H1 (cell line): ENCODE data around the gene TAF3. TPM values are rescaled to one million over a fixed set of nuclear protein-coding genes. Genes with fewer than 3 reads are reported as not detected.

Experiments
- CTCF ChIA-PET: fragments of 300-600 bp; sonication (Branson Sonifier 250); formaldehyde crosslinking; loops from one replicate; lab custom pipeline; 2021; ENCODE audit not compliant: partially characterized antibody; lab: Charles Lee
- POLR2A ChIA-PET: fragments of 300-600 bp; sonication (Branson Sonifier 250); formaldehyde crosslinking; loops from one replicate; lab custom pipeline; 2021; ENCODE audit warnings: inconsistent platforms; ENCODE audit not compliant: partially characterized antibody; lab: Charles Lee
- DNase-seq, 2 experiments: peaks; one replicate each; pipeline versions ENCODE4 v3.0.0 to v3.0.0-alpha.2; 2010 to 2022; ENCODE audit warnings: low spot score in 2 of 2, low read depth in 1 of 2, mixed read lengths in 1 of 2
- FAIRE-seq: peaks from 2 replicates; lab custom pipeline; 2011; peaks lifted over from hg19 to GRCh38; lab: Jason Lieb, UNC
- H2AFZ ChIP-seq: 2 replicates; pipeline ENCODE4 v1.8.1; 2012; ENCODE audit warnings: low read length, inconsistent platforms
- H2AK5ac ChIP-seq: 2 replicates; pipeline ENCODE4 v1.6.1; 2013; ENCODE audit warnings: low read depth, low read length
- H2BK120ac ChIP-seq: replicated peaks from 2 replicates; pipeline ENCODE3; 2013; ENCODE audit warnings: low read depth, low read length, inconsistent platforms
- H2BK12ac ChIP-seq: 2 replicates; pipeline ENCODE4 v1.6.1; 2013; ENCODE audit warnings: low read depth, low read length
- H2BK15ac ChIP-seq: 2 replicates; pipeline ENCODE4 v1.6.1; 2013; ENCODE audit warnings: low read length
- H2BK20ac ChIP-seq: 2 replicates; pipeline ENCODE4 v1.6.1; 2013; ENCODE audit warnings: low read length
- H2BK5ac ChIP-seq: 2 replicates; pipeline ENCODE4 v1.6.1; 2013; ENCODE audit warnings: low read depth, low read length
- H3K14ac ChIP-seq: 2 replicates; pipeline ENCODE4 v1.6.1; 2013; ENCODE audit warnings: inconsistent platforms; ENCODE audit not compliant: insufficient read length
- H3K18ac ChIP-seq: 2 replicates; pipeline ENCODE4 v1.6.1; 2013; ENCODE audit warnings: low read length; ENCODE audit errors: extremely low read depth
- H3K23ac ChIP-seq: 2 replicates; pipeline ENCODE4 v1.6.1; 2013; ENCODE audit warnings: inconsistent platforms; ENCODE audit not compliant: insufficient read length
- H3K23me2 ChIP-seq: 2 replicates; pipeline ENCODE4 v1.6.1; 2013; ENCODE audit warnings: low read depth, low read length
- H3K27ac ChIP-seq: 2 replicates; pipeline ENCODE4 v1.6.1; 2011; ENCODE audit warnings: low read depth, low read length, inconsistent platforms
- H3K27me3 ChIP-seq, 4 experiments: replicated peaks in 1 of 4; 1 replicate in 1 of 4; 2 replicates in 3 of 4; pipeline versions ENCODE4 v1.6.1 to v1.8.1; 2011 to 2013; ENCODE audit warnings: low read length in 3 of 4, mild to moderate bottlenecking in 3 of 4, inconsistent platforms in 2 of 4, mixed read lengths in 2 of 4, moderate library complexity in 1 of 4; ENCODE audit not compliant: control insufficient read depth in 3 of 4, insufficient read depth in 3 of 4; ENCODE audit errors: extremely low read depth in 1 of 4
- H3K36me3 ChIP-seq, 4 experiments: 2 replicates each; pipeline versions ENCODE4 v1.6.1 to v1.8.1; 2011 to 2013; ENCODE audit warnings: mild to moderate bottlenecking in 4 of 4, low read length in 3 of 4, moderate library complexity in 2 of 4, control low read depth in 1 of 4, inconsistent platforms in 1 of 4; ENCODE audit not compliant: insufficient read depth in 4 of 4, control insufficient read depth in 2 of 4
- H3K4ac ChIP-seq: replicated peaks from 2 replicates; pipeline ENCODE3; 2013; ENCODE audit warnings: low read length, low read depth, mixed read lengths, inconsistent platforms; ENCODE audit not compliant: insufficient read length
- H3K4me1 ChIP-seq, 4 experiments: replicated peaks in 1 of 4; 1 replicate in 1 of 4; 2 replicates in 3 of 4; pipeline versions ENCODE4 v1.6.1 to v1.8.1; 2011 to 2013; ENCODE audit warnings: low read length in 3 of 4, inconsistent platforms in 2 of 4, mixed read lengths in 1 of 4; ENCODE audit not compliant: insufficient read depth in 4 of 4, control insufficient read depth in 3 of 4
- H3K4me2 ChIP-seq, 2 experiments: 2 replicates each; pipeline versions ENCODE4 v1.6.1 to v1.8.1; 2011 to 2013; ENCODE audit warnings: low read depth in 2 of 2, low read length in 2 of 2, control low read depth in 1 of 2, inconsistent platforms in 1 of 2, mild to moderate bottlenecking in 1 of 2; ENCODE audit not compliant: insufficient read depth in 1 of 2
- H3K4me3 ChIP-seq, 4 experiments: fragments of 200-600, 300-600 bp in 1 of 4; sonication (generic), shearing (Covaris generic), sonication (Bioruptor Twin) in 1 of 4; 2 replicates each; pipeline versions ENCODE4 v1.5.1 to v1.8.1; 2011 to 2016; ENCODE audit warnings: low read length in 4 of 4, low read depth in 3 of 4, control low read depth in 2 of 4, inconsistent platforms in 2 of 4, mild to moderate bottlenecking in 2 of 4, mixed read lengths in 1 of 4, moderate library complexity in 1 of 4; ENCODE audit not compliant: insufficient read depth in 2 of 4; ENCODE audit errors: extremely low read depth in 1 of 4
- H3K56ac ChIP-seq: replicated peaks from 2 replicates; pipeline ENCODE3; 2013; ENCODE audit warnings: low read depth, mild to moderate bottlenecking, mixed read lengths, low read length, inconsistent platforms; ENCODE audit not compliant: insufficient read length
- H3K79me1 ChIP-seq: 2 replicates; pipeline ENCODE4 v1.6.1; 2013; ENCODE audit warnings: low read depth, low read length, control low read depth
- H3K79me2 ChIP-seq, 2 experiments: 2 replicates each; pipeline versions ENCODE4 v1.6.1 to v1.8.1; 2012 to 2013; ENCODE audit warnings: low read length in 2 of 2, mild to moderate bottlenecking in 2 of 2, inconsistent platforms in 1 of 2; ENCODE audit not compliant: insufficient read depth in 2 of 2, control insufficient read depth in 1 of 2
- H3K9ac ChIP-seq, 4 experiments: replicated peaks in 1 of 4; 1 replicate in 1 of 4; 2 replicates in 3 of 4; pipeline versions ENCODE4 v1.6.1 to v1.8.1; 2011 to 2013; ENCODE audit warnings: low read depth in 3 of 4, low read length in 3 of 4, control low read depth in 2 of 4, mild to moderate bottlenecking in 2 of 4, moderate library complexity in 2 of 4, inconsistent platforms in 1 of 4; ENCODE audit errors: extremely low read depth in 1 of 4
- H3K9me3 ChIP-seq, 2 experiments: 2 replicates each; pipeline versions ENCODE4 v1.6.1 to v1.8.1; 2012 to 2013; ENCODE audit warnings: mild to moderate bottlenecking in 2 of 2, moderate library complexity in 2 of 2, control low read depth in 1 of 2, inconsistent platforms in 1 of 2, low read depth in 1 of 2, low read length in 1 of 2, mixed read lengths in 1 of 2; ENCODE audit not compliant: insufficient read depth in 2 of 2
- H4K20me1 ChIP-seq, 2 experiments: replicated peaks in 1 of 2; 2 replicates each; pipeline versions ENCODE3 to v1.8.1; 2011 to 2013; ENCODE audit warnings: inconsistent platforms in 2 of 2, low read length in 2 of 2, mild to moderate bottlenecking in 1 of 2; ENCODE audit not compliant: insufficient read depth in 2 of 2, control insufficient read depth in 1 of 2
- H4K5ac ChIP-seq: 2 replicates; pipeline ENCODE4 v1.6.1; 2013; ENCODE audit warnings: low read length, low read depth, mixed read lengths, inconsistent platforms; ENCODE audit not compliant: insufficient read length
- H4K8ac ChIP-seq: 2 replicates; pipeline ENCODE4 v1.8.0; 2013; ENCODE audit warnings: mild to moderate bottlenecking, moderate library complexity, low read length, inconsistent platforms; ENCODE audit not compliant: insufficient read depth; ENCODE audit errors: extremely low read depth
- H4K91ac ChIP-seq: replicated peaks from 2 replicates; pipeline ENCODE3; 2013; ENCODE audit warnings: low read length, mixed read lengths, inconsistent platforms; ENCODE audit not compliant: insufficient read length
- MAFK ChIP-seq: IDR thresholded peaks from 2 replicates; pipeline ENCODE4 v1.6.1; 2012; ENCODE audit warnings: low read depth, mild to moderate bottlenecking, improper control_type of control experiment, low read length
- PHF8 ChIP-seq: fragments of 200-600 bp; sonication (generic); conservative IDR thresholded peaks from 2 replicates; pipeline ENCODE4 v1.7.1; 2012; ENCODE audit warnings: low read depth, mild to moderate bottlenecking, inconsistent platforms, low read length, moderate library complexity
- SP2 ChIP-seq: IDR thresholded peaks from 2 replicates; pipeline ENCODE4 v1.6.1; 2012; ENCODE audit warnings: mild to moderate bottlenecking, low read length, inconsistent platforms
- WGBS, 2 experiments: shearing (Covaris generic) in 1 of 2; methylation state at CpG; one replicate each; pipeline versions ENCODE4 v1.1.6 to v1.1.7; 2013 to 2015; ENCODE audit warnings: low lambda C conversion rate in 2 of 2, mixed read lengths in 2 of 2, inconsistent platforms in 1 of 2, low coverage in 1 of 2, missing lambda C conversion rate in 1 of 2; ENCODE audit not compliant: insufficient replicate concordance in 2 of 2, insufficient coverage in 1 of 2, insufficient read length in 1 of 2; ENCODE audit errors: extremely low coverage in 1 of 2, missing lambda C conversion rate in 1 of 2; 5-methylcytosine and 5-hydroxymethylcytosine counted together
- polyA plus RNA-seq, 7 experiments: library from polyadenylated mRNA; depleted of rRNA in 3 of 7; stranded (reverse) in 5 of 7; unstranded in 2 of 7; fragments of >200 nt in 5 of 7; fragments of 200-250 nt in 2 of 7; gene quantifications; 1 replicate in 5 of 7; 2 replicates in 1 of 7; 4 replicates in 1 of 7; pipeline versions ENCODE4 v1.2.1 to v1.2.3, GENCODE V29; 2011 to 2013; ENCODE audit warnings: missing spikeins in 2 of 7, mixed read lengths in 2 of 7
- total RNA-seq: library from RNA; stranded (reverse); fragmentation: NEBNext Ultra II Directional; extraction: Animal tissue kit (Norgen Biotek cat#: 25700); gene quantifications from 2 replicates; pipeline ENCODE4 v1.2.1, GENCODE V29; 2021

TAF3 gene
- total and polyA plus RNA-seq, 2 of the 8 experiments (the other 6 are each of a cell fraction or from before 2014, with no cell fraction given), result 1.5 to 11.2 TPM

DNA sequence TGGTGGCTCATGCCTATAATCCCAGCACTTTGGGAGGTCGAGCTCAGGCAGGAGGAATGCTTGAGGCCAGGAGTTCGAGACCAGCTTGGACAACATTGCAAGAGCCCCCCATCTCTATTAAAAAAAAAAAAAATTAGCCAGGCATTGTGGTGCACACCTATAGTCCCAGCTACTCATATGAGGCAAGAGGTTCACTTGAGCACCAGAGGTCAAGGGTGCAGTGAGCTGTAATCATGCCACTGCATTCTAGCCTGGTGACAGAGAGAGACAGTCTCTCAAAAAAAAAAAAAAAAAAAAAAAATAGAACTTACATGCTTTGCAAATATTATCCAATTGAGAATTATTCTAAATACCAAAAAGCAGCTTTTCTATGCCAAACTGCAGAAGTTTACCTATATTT, 41.5 kb upstream of the TAF3 start:
- peaks cover 0 to 6% of the 10 kb centered on the region in 2 experiments; a peak in 2 of 4 replicates for H3K79me2 ChIP-seq
- POLR2A ChIA-PET, result interaction anchor here (0.6 to 2.0 kb wide), 3 partner anchors 10 to 20 kb away, joined by 3 to 7 read pairs (median 7); partner anchors contain the start of genes ATP5F1C and KIN
- H4K8ac ChIP-seq, result no peak overlapping the region
- no peaks in the 10 kb centered on the region for H3K9me3 ChIP-seq
- H2BK15ac ChIP-seq, result no peak overlapping the region
- no peak overlapping the region for H3K14ac ChIP-seq
- H3K27ac ChIP-seq, result no peak overlapping the region
- no peak overlapping the region for H2BK5ac ChIP-seq
- DNase-seq (no peak), FAIRE-seq (no peak)
- H3K27me3 ChIP-seq, result no peaks in the 10 kb centered on the region
- H2BK12ac ChIP-seq, result no peak overlapping the region
- H3K23me2 ChIP-seq, result no peaks in the 10 kb centered on the region
- no peak overlapping the region for H2BK120ac ChIP-seq
- no peak overlapping the region for H3K56ac ChIP-seq
- peaks cover 7 to 51% (median 24%) of the 10 kb centered on the region in 4 experiments for H3K36me3 ChIP-seq
- no peak overlapping the region for H3K4me3 ChIP-seq
- no peak overlapping the region for H4K5ac ChIP-seq
- H4K20me1 ChIP-seq, result peaks cover 0 to 4% of the 10 kb centered on the region in 2 experiments
- no peak overlapping the region for H3K18ac ChIP-seq
- no peak overlapping the region for H2AFZ ChIP-seq
- H2AK5ac ChIP-seq, result no peak overlapping the region
- H3K9ac ChIP-seq, result no peak overlapping the region
- no peak overlapping the region for H2BK20ac ChIP-seq
- H3K4ac ChIP-seq, result no peak overlapping the region
- CTCF ChIA-PET, result interaction anchor here (0.5 to 2.0 kb wide), 3 partner anchors 19 to 251 kb away, joined by 3 to 7 read pairs (median 4); no protein-coding TSS in a partner anchor
- no peaks in the 10 kb centered on the region for H3K79me1 ChIP-seq
- 100% methylated on average over 2 of the region's 2 CpGs; no CpG with 5 or more reads in 1 of the 2 experiments for WGBS, 2 experiments
- TF ChIP-seq PHF8, result no peak
- TF ChIP-seq MAFK, result no peak
- TF ChIP-seq SP2, result no peak
- H3K4me1 ChIP-seq, result no peaks in the 10 kb centered on the region
- H3K4me2 ChIP-seq, result no peak overlapping the region
- H3K23ac ChIP-seq, result no peak overlapping the region
- H4K91ac ChIP-seq, result no peak overlapping the region
